22Rv1 (cell line): Measurements from ENCODE around the gene KAZN.

Experiments used
- ZFX ChIP-seq: fragments of 450-650 bp; IDR thresholded peaks from 2 replicates; pipeline ENCODE4 v1.6.1; 2017; ENCODE audit warnings: antibody characterized with exemption, borderline replicate concordance
- TF ChIP-seq, protein P1 (sequence below): fragments of 450-650 bp; IDR thresholded peaks from 2 replicates; pipeline ENCODE4 v1.5.1; 2017; ENCODE audit warnings: mild to moderate bottlenecking

DNA sequence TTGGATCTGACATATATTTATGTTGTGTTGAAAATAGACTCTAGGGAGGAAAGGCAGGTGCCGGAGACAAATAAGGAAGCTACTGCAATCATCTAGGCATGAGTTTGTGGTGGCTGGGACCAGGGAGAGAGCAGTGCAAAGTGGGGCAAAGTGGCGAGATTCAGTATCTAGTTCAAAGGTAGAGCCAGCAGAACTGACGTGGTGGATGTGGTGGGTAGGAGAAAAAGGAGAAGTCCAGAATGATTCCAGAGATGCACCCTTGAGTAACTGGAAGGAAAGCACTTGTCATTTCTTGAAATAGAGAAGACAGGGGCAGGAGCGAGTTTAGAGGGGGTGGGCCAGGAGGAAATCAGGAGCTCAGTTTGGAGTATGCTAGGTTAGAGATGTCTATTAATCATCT lies 275.2 kb downstream of the KAZN start:
- TF ChIP-seq, protein P1, sequence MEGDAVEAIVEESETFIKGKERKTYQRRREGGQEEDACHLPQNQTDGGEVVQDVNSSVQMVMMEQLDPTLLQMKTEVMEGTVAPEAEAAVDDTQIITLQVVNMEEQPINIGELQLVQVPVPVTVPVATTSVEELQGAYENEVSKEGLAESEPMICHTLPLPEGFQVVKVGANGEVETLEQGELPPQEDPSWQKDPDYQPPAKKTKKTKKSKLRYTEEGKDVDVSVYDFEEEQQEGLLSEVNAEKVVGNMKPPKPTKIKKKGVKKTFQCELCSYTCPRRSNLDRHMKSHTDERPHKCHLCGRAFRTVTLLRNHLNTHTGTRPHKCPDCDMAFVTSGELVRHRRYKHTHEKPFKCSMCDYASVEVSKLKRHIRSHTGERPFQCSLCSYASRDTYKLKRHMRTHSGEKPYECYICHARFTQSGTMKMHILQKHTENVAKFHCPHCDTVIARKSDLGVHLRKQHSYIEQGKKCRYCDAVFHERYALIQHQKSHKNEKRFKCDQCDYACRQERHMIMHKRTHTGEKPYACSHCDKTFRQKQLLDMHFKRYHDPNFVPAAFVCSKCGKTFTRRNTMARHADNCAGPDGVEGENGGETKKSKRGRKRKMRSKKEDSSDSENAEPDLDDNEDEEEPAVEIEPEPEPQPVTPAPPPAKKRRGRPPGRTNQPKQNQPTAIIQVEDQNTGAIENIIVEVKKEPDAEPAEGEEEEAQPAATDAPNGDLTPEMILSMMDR = no peak
- no peak for TF ChIP-seq ZFX
